Small intestine (tissue), 7 donors: ENCODE results near the gene PIGR. TPM values are rescaled to one million over a fixed set of nuclear protein-coding genes. Genes with fewer than 3 reads are reported as not detected.

Source experiments
- DNase-seq, 2 donors: peaks; one replicate each; pipeline versions ENCODE4 v3.0.0 to v3.0.0-alpha.2; 2013
- FAIRE-seq: peaks from 2 replicates; lab custom pipeline; 2012; peaks lifted over from hg19 to GRCh38; lab: Jason Lieb, UNC
- H3K27ac ChIP-seq, 3 donors: one replicate each; pipeline ENCODE4 v1.5.1; 2013; ENCODE audit warnings: low read length in 2 of 3, mild to moderate bottlenecking in 2 of 3, control low read depth in 1 of 3, inconsistent platforms in 1 of 3, low read depth in 1 of 3, moderate library complexity in 1 of 3
- H3K27me3 ChIP-seq, 3 donors: one replicate each; pipeline ENCODE4 v1.6.1; 2013; ENCODE audit warnings: low read length in 3 of 3, inconsistent platforms in 1 of 3; ENCODE audit not compliant: control insufficient read depth in 3 of 3, insufficient read depth in 3 of 3
- H3K36me3 ChIP-seq, 3 donors: one replicate each; pipeline ENCODE4 v1.6.1; 2013; ENCODE audit warnings: low read length in 3 of 3, inconsistent platforms in 1 of 3, low read depth in 1 of 3, mild to moderate bottlenecking in 1 of 3, moderate library complexity in 1 of 3; ENCODE audit not compliant: control insufficient read depth in 3 of 3, insufficient read depth in 2 of 3
- H3K4me1 ChIP-seq, 3 donors: one replicate each; pipeline ENCODE4 v1.6.1; 2013; ENCODE audit warnings: low read length in 2 of 3, inconsistent platforms in 1 of 3, low read depth in 1 of 3, mild to moderate bottlenecking in 1 of 3, moderate library complexity in 1 of 3; ENCODE audit not compliant: control insufficient read depth in 3 of 3, insufficient read depth in 2 of 3
- H3K4me3 ChIP-seq, 3 donors: one replicate each; pipeline ENCODE4 v1.5.1; 2013; ENCODE audit warnings: low read length in 3 of 3, control low read depth in 1 of 3, inconsistent platforms in 1 of 3, low read depth in 1 of 3, mild to moderate bottlenecking in 1 of 3, moderate library complexity in 1 of 3
- H3K9me3 ChIP-seq, 2 donors: one replicate each; pipeline ENCODE4 v1.6.1; 2013; ENCODE audit warnings: low read depth in 1 of 2, low read length in 1 of 2; ENCODE audit not compliant: control insufficient read depth in 2 of 2, insufficient read depth in 1 of 2
- WGBS, 3 donors: extraction: QIAGEN DNeasy Blood & Tissue Kit; methylation state at CpG; one replicate each; pipeline ENCODE4 v1.1.7; 2013; 5-methylcytosine and 5-hydroxymethylcytosine counted together
- polyA plus RNA-seq, 4 donors: library from polyadenylated mRNA; stranded (reverse) in 3 of 4; unstranded in 1 of 4; fragments of 200-250 nt in 3 of 4; fragments of 120-200 nt in 1 of 4; gene quantifications; one replicate each; pipeline versions ENCODE4 v1.2.1 to v1.2.3, GENCODE V29; 2013
- donor health status: healthy with polysubstance abuse.
- donor health status: control.
- donor health status: control.
- donor health status: Bipolar disorder and iron deficiency.
- donor health status: healthy.

PIGR gene
- polyA plus RNA-seq, 4 donors: 2.7 to 3,013 (median 498) TPM

DNA sequence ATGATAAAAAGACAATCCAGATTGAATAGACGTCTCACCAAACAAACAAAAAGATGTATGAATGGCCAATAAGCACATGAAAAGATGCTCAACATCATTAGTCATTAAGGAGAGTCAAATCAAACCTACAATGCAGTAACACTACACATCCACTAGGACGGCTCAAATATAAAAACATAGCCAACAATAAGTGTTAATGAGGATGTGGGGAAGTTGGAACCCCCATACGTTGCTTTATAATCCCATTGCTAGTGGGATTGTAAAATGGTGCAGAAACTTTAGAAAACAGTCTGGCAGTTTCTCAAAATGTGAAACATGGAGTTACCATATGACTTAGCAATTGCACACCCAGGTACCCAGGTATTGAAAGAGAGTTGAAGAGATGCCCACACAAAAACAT lies 63.7 kb downstream of the PIGR start:
- H3K27ac ChIP-seq: no peak overlapping the region
- H3K4me3 ChIP-seq: no peak overlapping the region
- no peak for DNase-seq
- FAIRE-seq: no peak
- peaks cover 0 to 13% of the 10 kb centered on the region in 2 donors for H3K9me3 ChIP-seq
- H3K4me1 ChIP-seq: no peaks in the 10 kb centered on the region
- H3K36me3 ChIP-seq: no peaks in the 10 kb centered on the region
- H3K27me3 ChIP-seq: no peaks in the 10 kb centered on the region
- WGBS, 3 donors: 65 to 76% (median 66%) methylated on average over 3 of the region's 3 CpGs

- 72 to 77% (median 76%) methylated on average over 3 of the region's 3 CpGs for WGBS, 3 donors
- DNase-seq (no peak), FAIRE-seq (no peak)
- Histone ChIP-seq H3K4me3 (no peak overlapping the region), H3K9me3 (peaks cover 0 to 18% of the 10 kb centered on the region in 2 donors), H3K27me3 (no peaks in the 10 kb centered on the region), H3K27ac (no peak overlapping the region), H3K36me3 (no peaks in the 10 kb centered on the region), H3K4me1 (no peaks in the 10 kb centered on the region)
Observed at GRCh38 chr1:206880314-206880713, 66.0 kb downstream of the PIGR start.

Other genes with a start within 250 kb of the PIGR start
- gene IL19, start 175.7 kb downstream of the PIGR start, polyA plus RNA-seq: not detected
- 1 to 10 TPM in 1 of 4 donors, under 1 TPM in 2, not detected in 1; 0.41 to 5.1 (median 0.54) TPM for gene IL10, start 174.0 kb downstream of the PIGR start, polyA plus RNA-seq
- gene IL20, start 80.8 kb downstream of the PIGR start, polyA plus RNA-seq: not detected
- under 1 TPM in 2 of 4 donors, not detected in 2; 0.24 to 0.34 TPM for gene IL24, start 49.0 kb downstream of the PIGR start, polyA plus RNA-seq
- gene FCMR, start 24.5 kb downstream of the PIGR start, polyA plus RNA-seq: 1 to 10 TPM; 1.1 to 6.9 (median 2.6) TPM
- gene FCAMR, start 24.0 kb upstream of the PIGR start, polyA plus RNA-seq: 1 to 10 TPM in 2 of 4 donors, under 1 TPM in 2; 0.54 to 4.5 (median 0.91) TPM
- 10 to 100 TPM in 3 of 4 donors, 1 to 10 TPM in 1; 9.8 to 32.1 (median 24.3) TPM for gene C1orf116, start 86.3 kb upstream of the PIGR start, polyA plus RNA-seq
- 1 to 10 TPM; 1.9 to 8.4 (median 2.7) TPM for gene YOD1, start 104.7 kb upstream of the PIGR start, polyA plus RNA-seq
- 10 to 100 TPM; 20.0 to 38.5 (median 25.8) TPM for gene PFKFB2, start 106.8 kb upstream of the PIGR start, polyA plus RNA-seq
- 10 to 100 TPM in 2 of 4 donors, 1 to 10 TPM in 2; 1.1 to 27.3 (median 12.9) TPM for gene C4BPB, start 142.4 kb upstream of the PIGR start, polyA plus RNA-seq
- gene C4BPA, start 157.8 kb upstream of the PIGR start, polyA plus RNA-seq: 1 to 10 TPM in 1 of 4 donors, under 1 TPM in 2, not detected in 1; 0.07 to 2.4 (median 0.22) TPM